GM12878 (cell line): ENCODE results near the gene ESRP2.

Source experiments
- EP300 ChIP-seq, 2 experiments: fragments of 150-350 bp in 1 of 2; IDR thresholded peaks; 2 replicates each; pipeline ENCODE4 v1.6.1; 2011 to 2012; ENCODE audit warnings: low read depth in 2 of 2, low read length in 2 of 2, borderline replicate concordance in 1 of 2, improper control_type of control experiment in 1 of 2, inconsistent platforms in 1 of 2; ENCODE audit not compliant: control insufficient read depth in 1 of 2
- TF ChIP-seq, protein P1 (sequence below), 3 experiments: IDR thresholded peaks in 2 of 3; conservative IDR thresholded peaks in 1 of 3; 2 replicates each; pipeline ENCODE4 v1.5.1; 2011; ENCODE audit warnings: low read depth in 3 of 3, low read length in 3 of 3, mild to moderate bottlenecking in 3 of 3, control low read depth in 2 of 3, moderate library complexity in 2 of 3, inconsistent platforms in 1 of 3, mixed read lengths in 1 of 3; ENCODE audit not compliant: control insufficient read depth in 2 of 3, insufficient read depth in 1 of 3; ENCODE audit errors: extremely low read depth in 1 of 3

DNA sequence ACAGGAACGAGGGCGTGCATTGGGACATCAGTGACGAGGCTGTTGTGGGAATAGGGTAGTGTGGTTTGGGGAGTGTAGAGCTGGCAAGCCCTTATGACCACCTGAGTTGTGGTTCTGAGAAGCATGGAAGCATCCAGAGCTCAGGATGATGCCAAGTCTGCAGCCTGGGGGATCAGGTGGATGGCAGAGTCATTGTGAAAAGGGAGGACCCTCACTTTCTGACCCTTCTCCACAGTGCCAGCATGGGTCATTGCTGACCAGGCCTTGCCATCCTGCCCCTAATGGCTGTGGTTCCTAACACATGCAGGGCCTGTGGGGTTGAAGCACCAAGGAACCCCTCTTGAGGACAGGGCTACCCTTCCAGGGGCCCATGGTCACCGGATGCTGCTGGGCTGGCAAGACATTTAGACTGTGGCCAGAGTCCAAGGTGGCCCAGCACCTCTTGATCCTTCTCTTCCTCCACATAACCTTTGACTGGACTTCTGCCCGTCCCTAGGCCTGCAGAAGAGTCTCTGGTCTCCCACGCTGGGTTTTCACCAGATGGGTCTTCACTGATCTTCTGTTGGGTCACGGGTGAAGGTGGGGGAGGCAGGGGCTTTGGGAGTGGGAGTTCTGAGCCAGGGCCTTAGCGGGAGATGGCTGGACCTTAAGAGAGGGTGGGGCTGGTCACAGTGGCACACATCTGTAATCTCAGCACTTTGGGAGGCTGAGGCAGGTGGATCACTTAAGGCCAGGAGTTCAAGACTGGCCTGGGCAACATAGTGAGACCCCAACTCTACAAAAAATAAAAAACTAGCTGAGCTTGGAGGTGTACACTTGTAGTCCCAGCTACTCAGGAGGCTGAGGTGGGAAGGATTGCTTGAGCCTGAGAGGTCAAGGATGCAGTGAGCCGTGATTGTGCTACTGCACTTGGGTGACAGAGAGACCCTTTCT, 7.3 kb upstream of the ESRP2 start:
- TF ChIP-seq, protein P1, sequence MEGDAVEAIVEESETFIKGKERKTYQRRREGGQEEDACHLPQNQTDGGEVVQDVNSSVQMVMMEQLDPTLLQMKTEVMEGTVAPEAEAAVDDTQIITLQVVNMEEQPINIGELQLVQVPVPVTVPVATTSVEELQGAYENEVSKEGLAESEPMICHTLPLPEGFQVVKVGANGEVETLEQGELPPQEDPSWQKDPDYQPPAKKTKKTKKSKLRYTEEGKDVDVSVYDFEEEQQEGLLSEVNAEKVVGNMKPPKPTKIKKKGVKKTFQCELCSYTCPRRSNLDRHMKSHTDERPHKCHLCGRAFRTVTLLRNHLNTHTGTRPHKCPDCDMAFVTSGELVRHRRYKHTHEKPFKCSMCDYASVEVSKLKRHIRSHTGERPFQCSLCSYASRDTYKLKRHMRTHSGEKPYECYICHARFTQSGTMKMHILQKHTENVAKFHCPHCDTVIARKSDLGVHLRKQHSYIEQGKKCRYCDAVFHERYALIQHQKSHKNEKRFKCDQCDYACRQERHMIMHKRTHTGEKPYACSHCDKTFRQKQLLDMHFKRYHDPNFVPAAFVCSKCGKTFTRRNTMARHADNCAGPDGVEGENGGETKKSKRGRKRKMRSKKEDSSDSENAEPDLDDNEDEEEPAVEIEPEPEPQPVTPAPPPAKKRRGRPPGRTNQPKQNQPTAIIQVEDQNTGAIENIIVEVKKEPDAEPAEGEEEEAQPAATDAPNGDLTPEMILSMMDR (IDR thresholded peaks at IDR 0.05 in 2 of 3, conservative IDR thresholded peaks at IDR 0.05 in 1 of 3; ENCODE audit: control insufficient read depth in 2 of 3, extremely low read depth in 1 of 3, insufficient read depth in 1 of 3, low read depth in 3 of 3, low read length in 3 of 3), result no peak
- no peak for TF ChIP-seq EP300 (IDR thresholded peaks at IDR 0.05; ENCODE audit: borderline replicate concordance in 1 of 2, control insufficient read depth in 1 of 2, low read depth in 2 of 2, low read length in 2 of 2)
